GM19395 (cell line): ENCODE data around the gene FYB2.

ENCODE experiments used
- ATAC-seq: cut with Tn5 transposase; IDR thresholded peaks from one replicate; pipeline ENCODE4 v1.9.1; 2021; ENCODE audit warnings: mild to moderate bottlenecking, moderate library complexity; ENCODE audit not compliant: unreplicated experiment

FYB2 gene, protein sequence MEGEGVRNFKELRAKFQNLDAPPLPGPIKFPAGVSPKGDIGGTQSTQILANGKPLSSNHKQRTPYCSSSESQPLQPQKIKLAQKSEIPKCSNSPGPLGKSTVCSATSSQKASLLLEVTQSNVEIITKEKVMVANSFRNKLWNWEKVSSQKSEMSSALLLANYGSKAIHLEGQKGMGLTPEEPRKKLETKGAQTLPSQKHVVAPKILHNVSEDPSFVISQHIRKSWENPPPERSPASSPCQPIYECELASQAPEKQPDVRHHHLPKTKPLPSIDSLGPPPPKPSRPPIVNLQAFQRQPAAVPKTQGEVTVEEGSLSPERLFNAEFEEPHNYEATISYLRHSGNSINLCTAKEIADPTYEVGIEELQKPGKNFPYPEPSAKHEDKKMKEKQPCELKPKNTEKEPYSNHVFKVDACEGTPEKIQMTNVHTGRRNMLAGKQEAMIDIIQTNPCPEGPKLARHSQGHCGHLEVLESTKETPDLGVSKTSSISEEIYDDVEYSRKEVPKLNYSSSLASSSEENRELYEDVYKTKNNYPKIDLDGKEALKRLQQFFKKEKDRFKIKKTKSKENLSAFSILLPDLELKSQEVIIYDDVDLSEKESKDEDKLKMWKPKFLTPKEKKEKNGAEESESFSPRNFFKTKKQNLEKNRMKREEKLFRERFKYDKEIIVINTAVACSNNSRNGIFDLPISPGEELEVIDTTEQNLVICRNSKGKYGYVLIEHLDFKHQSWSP

DNA sequence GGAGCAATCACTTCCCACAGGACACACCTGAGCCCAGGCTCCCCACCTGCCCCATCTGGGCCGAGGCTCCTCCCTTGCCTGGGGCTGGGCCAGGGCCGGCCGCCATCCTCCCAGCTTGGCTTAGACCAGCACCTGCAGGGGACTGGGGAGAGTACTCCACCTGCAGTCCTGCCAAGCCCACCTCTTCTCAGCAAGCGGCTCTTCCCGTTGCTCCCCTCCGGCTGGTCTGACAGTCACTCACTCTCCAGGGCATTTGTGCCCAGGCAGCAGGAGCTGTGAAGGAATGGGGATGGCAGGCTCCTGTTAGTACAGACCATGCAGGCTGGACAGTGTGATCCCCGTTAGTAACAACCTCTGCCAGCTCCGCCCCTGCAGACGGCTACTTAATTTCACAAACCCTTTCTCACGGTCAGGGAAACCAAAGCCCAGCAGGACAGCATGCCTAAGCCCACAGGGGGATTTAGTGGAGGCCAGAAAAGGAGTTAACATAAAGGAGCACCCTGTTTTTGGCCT is at the start of gene FYB2:
FYB2 (minus strand) TSS at position 18 of the 513 bp plus-strand sequence. CDS start 114 bp downstream, outside the sequence.
- ATAC-seq: no peak

GRCh38 chr1:56868761-56869160 is 49.6 kb upstream of the FYB2 start:
- ATAC-seq: no peak

- ATAC-seq: no peak
Observed at GRCh38 chr1:56867491-56867890, 48.3 kb upstream of the FYB2 start.

- no peak for ATAC-seq
Observed at GRCh38 chr1:56866656-56867055, 47.5 kb upstream of the FYB2 start.

GRCh38 chr1:56864430-56864829 is 45.2 kb upstream of the FYB2 start:
- ATAC-seq: no peak

- ATAC-seq: no peak
Observed at GRCh38 chr1:56863265-56863992, 44.2 kb upstream of the FYB2 start.

DNA sequence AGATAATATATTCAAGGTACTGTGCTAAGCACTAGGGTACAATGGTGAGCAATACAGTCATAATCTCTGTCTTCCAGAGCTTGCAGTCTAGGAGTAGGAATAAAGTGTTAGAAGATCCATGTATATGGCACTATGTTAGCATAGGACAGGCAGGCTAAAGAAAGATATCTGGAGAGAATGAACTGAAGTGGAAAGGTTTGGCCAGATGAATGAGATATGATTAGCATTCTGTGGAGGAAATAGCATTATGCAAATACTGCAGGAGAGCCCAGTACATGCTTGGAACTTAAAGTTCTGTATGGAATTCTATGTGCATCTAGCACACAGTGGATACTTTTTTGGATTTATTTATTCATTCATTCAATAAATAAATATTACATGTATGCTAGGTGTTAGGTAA is 40.1 kb upstream of the FYB2 start:
- ATAC-seq: no peak

DNA sequence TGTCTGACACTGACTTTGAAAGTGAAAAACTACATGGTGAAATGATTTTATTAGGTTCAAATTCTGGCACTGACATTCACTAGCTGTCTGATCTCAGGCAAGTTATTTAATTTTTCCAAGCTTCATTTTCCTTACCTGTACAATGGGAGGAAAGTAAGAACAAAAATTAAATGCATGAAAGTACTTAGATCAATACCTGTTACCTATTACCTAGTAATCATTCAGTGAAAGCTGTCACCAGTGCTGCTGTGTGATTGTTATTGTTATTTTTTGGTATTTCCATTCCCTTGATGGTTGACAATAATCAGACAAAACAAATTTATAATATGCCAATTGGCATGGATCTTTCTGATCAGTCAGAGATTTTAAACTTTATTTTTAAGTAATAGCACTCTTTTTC is 37.0 kb upstream of the FYB2 start:
- no peak for ATAC-seq

DNA sequence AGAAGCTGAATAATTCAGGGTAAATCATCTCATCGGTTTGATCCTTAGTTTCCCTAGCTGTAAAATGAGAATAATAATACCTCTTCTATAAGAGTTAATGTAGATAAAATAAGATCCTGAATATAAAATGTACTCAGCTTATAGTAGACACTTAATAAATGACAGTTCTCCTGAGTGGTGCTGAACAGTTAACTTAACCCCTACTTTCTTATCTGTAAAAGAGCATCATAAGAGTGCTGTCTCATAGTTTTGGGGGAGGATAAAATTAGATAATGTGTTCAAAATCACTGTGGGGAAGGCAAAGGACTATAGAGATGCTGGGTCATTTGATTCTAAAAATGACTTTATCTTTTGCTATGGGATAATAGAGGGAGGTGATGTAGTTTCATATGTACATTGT is 36.0 kb upstream of the FYB2 start:
- no peak for ATAC-seq

DNA sequence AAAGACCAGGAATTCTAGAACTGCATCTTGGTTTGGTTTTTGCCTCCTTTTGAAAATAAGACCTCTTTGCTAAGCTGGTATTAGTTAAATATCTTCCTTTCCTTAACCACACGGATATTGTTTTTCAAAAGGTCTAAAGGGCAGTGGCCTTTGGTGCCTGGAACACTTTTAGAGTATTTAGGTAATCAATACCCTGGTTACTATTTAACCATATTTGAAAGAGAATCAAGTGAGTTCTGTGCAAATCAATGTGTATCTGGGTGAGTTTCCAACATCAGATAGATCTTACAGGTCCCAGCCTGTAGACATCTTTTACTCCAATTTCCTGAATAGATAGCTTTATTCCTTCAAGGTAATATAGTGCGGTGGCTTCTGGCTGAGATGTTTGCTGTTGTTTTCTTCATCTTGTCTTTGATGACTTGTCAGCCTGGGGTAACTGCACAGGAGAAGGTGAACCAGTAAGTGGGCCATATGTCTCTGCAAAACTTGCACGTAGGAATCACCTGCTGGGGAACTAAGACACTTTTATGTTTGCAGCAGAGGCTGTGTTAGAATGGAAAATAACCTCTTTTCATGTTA is 35.4 kb upstream of the FYB2 start, which contains the start of gene C8A:
C8A (plus strand) TSS at position 277 of the 579 bp plus-strand sequence; CDS start at position 382, 105 bp downstream.
- no peak for ATAC-seq

GRCh38 chr1:56852476-56852875 is 33.3 kb upstream of the FYB2 start:
- ATAC-seq: no peak

DNA sequence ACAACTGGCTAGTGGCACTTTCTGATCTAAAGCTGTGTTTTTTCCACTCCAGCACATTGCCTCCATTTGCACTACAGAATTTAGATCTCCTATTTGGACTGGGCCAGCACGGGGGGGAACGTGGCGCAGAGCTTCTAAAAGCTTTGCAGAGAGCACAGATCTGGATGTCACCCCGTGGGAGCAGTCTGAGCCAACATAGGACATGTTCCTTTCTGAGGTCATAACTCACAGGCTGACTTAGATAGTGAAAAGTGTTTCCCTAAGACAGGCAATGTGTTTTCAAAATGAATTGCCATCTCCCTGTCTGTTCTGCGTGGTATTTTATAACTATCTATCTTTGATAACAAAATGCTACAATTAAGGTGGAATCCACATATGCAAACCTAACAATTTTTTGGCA is 31.7 kb upstream of the FYB2 start:
- ATAC-seq: no peak

- no peak for ATAC-seq
Observed at GRCh38 chr1:56850411-56850810, 31.2 kb upstream of the FYB2 start.

GRCh38 chr1:56849750-56850149 is 30.5 kb upstream of the FYB2 start:
- ATAC-seq: no peak

DNA sequence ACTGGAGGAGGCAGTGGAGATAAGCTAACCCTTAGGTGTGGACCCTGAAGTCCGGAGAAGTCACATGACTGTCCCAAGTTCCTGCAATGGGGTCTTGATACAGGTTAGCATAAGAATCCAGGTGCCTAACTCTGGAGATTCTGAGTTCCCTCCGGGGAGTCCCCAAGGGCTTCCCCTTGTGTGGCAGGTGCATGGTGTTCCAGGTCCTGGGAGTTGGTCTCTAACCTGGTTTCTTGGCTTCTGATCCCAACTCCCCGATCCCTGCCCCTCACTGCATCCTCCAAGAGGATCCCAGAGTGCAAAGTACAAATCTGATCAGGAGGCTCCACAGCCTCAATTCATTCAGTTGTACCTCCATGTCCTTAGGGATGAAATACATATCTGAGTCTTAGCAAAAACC is 26.1 kb upstream of the FYB2 start:
- no peak for ATAC-seq

- no peak for ATAC-seq
Observed at GRCh38 chr1:56844545-56845136, 25.4 kb upstream of the FYB2 start.

- ATAC-seq: no peak
Observed at GRCh38 chr1:56843544-56843943, 24.3 kb upstream of the FYB2 start.

DNA sequence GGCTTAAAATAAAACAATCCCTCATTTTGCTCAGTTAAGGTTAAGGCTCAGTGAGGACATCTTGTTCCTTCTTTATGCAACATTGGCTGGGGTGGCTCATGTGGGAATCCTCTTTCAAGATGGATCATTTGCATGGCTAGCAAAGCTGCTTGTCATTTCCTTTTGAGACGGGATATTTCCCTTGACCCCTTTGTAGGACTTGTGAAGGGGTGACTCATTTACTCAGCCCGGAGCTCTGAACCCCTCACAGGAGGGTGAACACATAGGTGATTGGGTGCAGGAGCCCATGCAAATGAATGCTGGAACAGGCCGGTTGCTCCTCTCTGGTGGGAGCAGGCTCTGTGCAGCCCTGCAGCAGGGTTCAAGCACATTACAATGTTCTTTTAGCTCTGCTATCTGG is 19.6 kb upstream of the FYB2 start:
- no peak for ATAC-seq

DNA sequence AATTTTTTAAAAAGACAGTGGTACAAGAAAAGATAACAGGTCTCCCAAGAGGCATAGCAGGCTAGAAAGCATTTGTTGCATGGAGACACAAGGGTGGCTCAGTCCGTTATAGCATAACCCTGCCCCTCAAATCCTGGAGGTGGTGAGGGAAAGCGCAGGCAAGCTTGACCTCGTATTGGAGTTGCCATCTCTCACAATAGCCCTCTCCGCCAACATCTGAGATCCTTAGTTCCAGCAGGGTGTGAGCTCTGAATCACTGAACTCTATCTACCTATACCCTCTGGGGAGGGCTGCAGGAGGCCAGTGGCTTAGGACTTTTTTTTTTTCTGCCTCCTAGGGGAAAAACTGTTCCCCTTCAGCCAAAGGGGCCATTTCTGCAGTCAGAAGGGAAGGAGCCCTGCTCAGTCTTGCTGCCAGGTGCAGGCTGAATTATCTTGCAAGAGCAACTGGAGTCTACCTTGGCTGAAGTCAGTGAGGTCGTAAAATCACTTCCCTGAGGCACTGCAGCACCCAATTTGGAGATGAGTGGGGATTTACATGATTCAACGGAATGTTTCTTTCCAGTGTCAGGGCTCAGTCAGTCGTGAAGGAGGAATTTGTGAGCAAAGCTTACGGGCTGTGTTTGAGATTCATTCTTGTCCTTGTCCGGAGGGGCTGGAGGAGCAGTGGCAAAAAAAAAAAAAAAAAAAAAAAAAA is 18.2 kb upstream of the FYB2 start:
- ATAC-seq: no peak

DNA sequence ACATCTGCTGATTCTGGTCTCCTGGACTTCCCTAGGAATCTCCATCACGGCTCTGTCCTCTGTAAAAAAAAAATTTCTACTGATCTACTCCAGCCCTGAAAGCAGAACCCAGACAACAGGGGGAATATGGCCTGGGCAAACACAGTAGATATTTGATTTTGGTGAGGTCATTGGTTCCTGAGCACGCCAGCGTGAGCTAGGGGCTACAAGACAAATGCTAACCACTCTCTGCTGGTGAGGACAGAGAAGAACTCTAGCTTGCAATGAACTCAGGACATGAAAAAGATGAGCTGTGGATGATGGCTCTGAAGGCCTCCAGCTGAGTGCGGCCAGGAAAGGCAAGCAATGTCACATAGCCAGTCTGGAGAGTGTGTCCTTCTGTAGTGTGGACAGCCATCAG is 17.2 kb upstream of the FYB2 start:
- ATAC-seq: no peak
